Bronchus fibroblast of lung (primary cell): ENCODE measurements around the gene NUB1. TPM values are rescaled to one million over a fixed set of nuclear protein-coding genes. Genes with fewer than 3 reads are reported as not detected.

Experiments
- total RNA-seq: library from RNA; depleted of rRNA; stranded (reverse); fragments of >200 nt; gene quantifications from 2 replicates; pipeline ENCODE4 v1.2.3, GENCODE V29; 2015

The NUB1 gene, protein sequence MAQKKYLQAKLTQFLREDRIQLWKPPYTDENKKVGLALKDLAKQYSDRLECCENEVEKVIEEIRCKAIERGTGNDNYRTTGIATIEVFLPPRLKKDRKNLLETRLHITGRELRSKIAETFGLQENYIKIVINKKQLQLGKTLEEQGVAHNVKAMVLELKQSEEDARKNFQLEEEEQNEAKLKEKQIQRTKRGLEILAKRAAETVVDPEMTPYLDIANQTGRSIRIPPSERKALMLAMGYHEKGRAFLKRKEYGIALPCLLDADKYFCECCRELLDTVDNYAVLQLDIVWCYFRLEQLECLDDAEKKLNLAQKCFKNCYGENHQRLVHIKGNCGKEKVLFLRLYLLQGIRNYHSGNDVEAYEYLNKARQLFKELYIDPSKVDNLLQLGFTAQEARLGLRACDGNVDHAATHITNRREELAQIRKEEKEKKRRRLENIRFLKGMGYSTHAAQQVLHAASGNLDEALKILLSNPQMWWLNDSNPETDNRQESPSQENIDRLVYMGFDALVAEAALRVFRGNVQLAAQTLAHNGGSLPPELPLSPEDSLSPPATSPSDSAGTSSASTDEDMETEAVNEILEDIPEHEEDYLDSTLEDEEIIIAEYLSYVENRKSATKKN
- 22.7 and 29.6 TPM in 2 replicates for total RNA-seq

GRCh38 chr7:151341357-151342101 is at the start of gene NUB1:
Gene NUB1, plus strand, starts transcription at chr7:151341812. Its CDS starts 3,538 bp downstream, at chr7:151345350.

GRCh38 chr7:151409667-151410404 is 68.2 kb downstream of the NUB1 start, which contains the start of gene WDR86:
Gene WDR86, minus strand, starts transcription at chr7:151410038. Its CDS starts 449 bp downstream, at chr7:151409589.

Other genes starting within 250 kb of the NUB1 start
- not detected in 2 replicates for gene GBX1, start 174.1 kb upstream of the NUB1 start, total RNA-seq
- not detected in 2 replicates for gene ASB10, start 154.6 kb upstream of the NUB1 start, total RNA-seq
- not detected in 2 replicates for gene H2BK1, start 131.3 kb upstream of the NUB1 start, total RNA-seq
- 63.2 and 67.9 TPM in 2 replicates for gene ABCF2, start 114.6 kb upstream of the NUB1 start, total RNA-seq
- 46.1 and 47.4 TPM in 2 replicates for gene CHPF2, start 109.3 kb upstream of the NUB1 start, total RNA-seq
- gene SMARCD3, start 93.1 kb upstream of the NUB1 start, total RNA-seq = 22.4 and 26.9 TPM in 2 replicates
- 3.9 and 6.7 TPM in 2 replicates for gene WDR86, start 68.2 kb downstream of the NUB1 start, total RNA-seq
- not detected in 2 replicates for gene CRYGN, start 98.3 kb downstream of the NUB1 start, total RNA-seq
- 87.0 and 104 TPM in 2 replicates for gene RHEB, start 178.1 kb downstream of the NUB1 start, total RNA-seq